ENCODE measurements around the gene ABLIM2.

Gene ABLIM2

GRCh38 chr4:8174970-8175369, 16.4 kb upstream of the ABLIM2 start:
- no peak for ATAC-seq
- no peak for TF ChIP-seq ZNF565 (CRISPR knock-in tag; conservative IDR thresholded peaks at IDR 0.05; ENCODE audit: low read depth)
- no peak for TF ChIP-seq ZFP3 (CRISPR knock-in tag; IDR thresholded peaks at IDR 0.05)
- TF ChIP-seq CSRNP3 (CRISPR knock-in tag; IDR thresholded peaks at IDR 0.05) = no peak
- no peak for TF ChIP-seq RARB (CRISPR knock-in tag; IDR thresholded peaks at IDR 0.05)
- TF ChIP-seq GLIS3 (CRISPR knock-in tag; IDR thresholded peaks at IDR 0.05) = no peak
- no peak for TF ChIP-seq PATZ1 (CRISPR knock-in tag; IDR thresholded peaks at IDR 0.05; ENCODE audit: borderline replicate concordance)
- TF ChIP-seq CREB5 (CRISPR knock-in tag; IDR thresholded peaks at IDR 0.05; ENCODE audit: low read depth) = no peak
- no peak for TF ChIP-seq POU6F1 (CRISPR knock-in tag; IDR thresholded peaks at IDR 0.05; ENCODE audit: borderline replicate concordance, low read depth)
- TF ChIP-seq SNAI2 (CRISPR knock-in tag; IDR thresholded peaks at IDR 0.05) = no peak
- TF ChIP-seq ZC3H10 (CRISPR knock-in tag; IDR thresholded peaks at IDR 0.05) = no peak
- TF ChIP-seq ZNF8 (CRISPR knock-in tag; IDR thresholded peaks at IDR 0.05) = no peak
- no peak for TF ChIP-seq TCF4 (CRISPR knock-in tag; IDR thresholded peaks at IDR 0.05; ENCODE audit: borderline replicate concordance)
- TF ChIP-seq CSDC2 (CRISPR knock-in tag; IDR thresholded peaks at IDR 0.05) = no peak

GRCh38 chr4:8173492-8174242, 15.1 kb upstream of the ABLIM2 start:
- TF ChIP-seq ZNF70 (CRISPR knock-in tag; IDR thresholded peaks at IDR 0.05) = no peak
- TF ChIP-seq ZC3H10 (CRISPR knock-in tag; IDR thresholded peaks at IDR 0.05) = no peak
- no peak for ATAC-seq

- no peak for ATAC-seq
- no peak for TF ChIP-seq TCF4 (CRISPR knock-in tag; IDR thresholded peaks at IDR 0.05; ENCODE audit: borderline replicate concordance)
- no peak for TF ChIP-seq ZNF565 (CRISPR knock-in tag; conservative IDR thresholded peaks at IDR 0.05; ENCODE audit: low read depth)
- TF ChIP-seq RARB (CRISPR knock-in tag; IDR thresholded peaks at IDR 0.05) = no peak
Observed at GRCh38 chr4:8171984-8172924, 13.6 kb upstream of the ABLIM2 start.

- no peak for ATAC-seq
- TF ChIP-seq ZNF8 (CRISPR knock-in tag; IDR thresholded peaks at IDR 0.05) (no peak), POU6F1 (CRISPR knock-in tag; IDR thresholded peaks at IDR 0.05; ENCODE audit: borderline replicate concordance, low read depth) (no peak), PPARA (CRISPR knock-in tag; IDR thresholded peaks at IDR 0.05; ENCODE audit: borderline replicate concordance) (no peak), ISL1 (CRISPR knock-in tag; IDR thresholded peaks at IDR 0.05) (no peak), TOX (CRISPR knock-in tag; IDR thresholded peaks at IDR 0.05; ENCODE audit: borderline replicate concordance) (no peak)
Observed at GRCh38 chr4:8171266-8171665, 12.7 kb upstream of the ABLIM2 start.

All from SK-N-SH treated with all-trans-retinoic acid at 6 μM for 48 hours (cell line).